ENCODE measurements around the gene NAPA.

Gene NAPA

GRCh38 chr19:47514869-47515588 is at the start of gene NAPA:
TSS of gene NAPA (minus strand) at chr19:47515063. CDS start at chr19:47514940, 123 bp downstream.
- DNase-seq: peak; percentile 97

- DNase-seq: no peak
Observed at GRCh38 chr19:47564081-47564480, 49.2 kb upstream of the NAPA start.

- DNase-seq: no peak
Observed at GRCh38 chr19:47561440-47562057, 46.7 kb upstream of the NAPA start.

- no peak for DNase-seq
Observed at GRCh38 chr19:47560999-47561398, 46.1 kb upstream of the NAPA start.

GRCh38 chr19:47550129-47550528 is 35.3 kb upstream of the NAPA start:
- no peak for DNase-seq

- DNase-seq: no peak
Observed at GRCh38 chr19:47549261-47549862, 34.5 kb upstream of the NAPA start.

- no peak for DNase-seq
Observed at GRCh38 chr19:47547199-47547598, 32.3 kb upstream of the NAPA start.

GRCh38 chr19:47545061-47545948 is 30.4 kb upstream of the NAPA start:
- no peak for DNase-seq

GRCh38 chr19:47544476-47544875 is 29.6 kb upstream of the NAPA start:
- no peak for DNase-seq

GRCh38 chr19:47544075-47544474 is 29.2 kb upstream of the NAPA start:
- DNase-seq: no peak

- no peak for DNase-seq
Observed at GRCh38 chr19:47542030-47542475, 27.2 kb upstream of the NAPA start.

- no peak for DNase-seq
Observed at GRCh38 chr19:47541518-47541917, 26.7 kb upstream of the NAPA start.

GRCh38 chr19:47540748-47541147 is 25.9 kb upstream of the NAPA start:
- no peak for DNase-seq

GRCh38 chr19:47539747-47540311 is 25.0 kb upstream of the NAPA start:
- DNase-seq: no peak

GRCh38 chr19:47538812-47539211 is 23.9 kb upstream of the NAPA start:
- no peak for DNase-seq

GRCh38 chr19:47537493-47537892 is 22.6 kb upstream of the NAPA start:
- no peak for DNase-seq

GRCh38 chr19:47534628-47535027 is 19.8 kb upstream of the NAPA start:
- DNase-seq: no peak

- no peak for DNase-seq
Observed at GRCh38 chr19:47531640-47532387, 17.0 kb upstream of the NAPA start.

- no peak for DNase-seq
Observed at GRCh38 chr19:47529018-47529742, 14.3 kb upstream of the NAPA start.

GRCh38 chr19:47526798-47527197 is 11.9 kb upstream of the NAPA start:
- no peak for DNase-seq

- no peak for DNase-seq
Observed at GRCh38 chr19:47523473-47523872, 8.6 kb upstream of the NAPA start.
